ENCODE data around the gene RPLP2.

RPLP2 gene

GRCh38 chr11:803770-804598, 5.8 kb upstream of the RPLP2 start:
- DNase-seq (ENCODE audit: low read depth, low spot score) = no peak

DNA sequence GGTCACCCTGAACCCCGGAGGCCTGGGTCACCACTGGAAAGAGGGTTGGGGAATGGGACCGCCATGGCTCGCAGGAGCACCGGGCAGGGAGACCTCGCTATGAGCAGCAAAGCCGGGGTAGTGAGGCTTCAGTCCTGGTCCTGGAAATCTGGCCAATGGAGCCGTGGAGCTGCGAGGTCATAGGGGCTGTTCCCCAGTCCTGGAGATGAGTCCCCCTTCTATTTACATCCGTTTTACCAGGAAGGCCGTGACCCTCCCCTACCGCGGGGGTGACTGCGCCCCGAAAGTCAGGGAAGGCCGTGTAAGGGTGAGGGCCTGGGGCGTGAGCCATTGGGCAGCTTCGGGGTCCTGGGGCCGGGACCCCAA, 5.2 kb upstream of the RPLP2 start:
- DNase-seq (ENCODE audit: low read depth, low spot score) = no peak

DNA sequence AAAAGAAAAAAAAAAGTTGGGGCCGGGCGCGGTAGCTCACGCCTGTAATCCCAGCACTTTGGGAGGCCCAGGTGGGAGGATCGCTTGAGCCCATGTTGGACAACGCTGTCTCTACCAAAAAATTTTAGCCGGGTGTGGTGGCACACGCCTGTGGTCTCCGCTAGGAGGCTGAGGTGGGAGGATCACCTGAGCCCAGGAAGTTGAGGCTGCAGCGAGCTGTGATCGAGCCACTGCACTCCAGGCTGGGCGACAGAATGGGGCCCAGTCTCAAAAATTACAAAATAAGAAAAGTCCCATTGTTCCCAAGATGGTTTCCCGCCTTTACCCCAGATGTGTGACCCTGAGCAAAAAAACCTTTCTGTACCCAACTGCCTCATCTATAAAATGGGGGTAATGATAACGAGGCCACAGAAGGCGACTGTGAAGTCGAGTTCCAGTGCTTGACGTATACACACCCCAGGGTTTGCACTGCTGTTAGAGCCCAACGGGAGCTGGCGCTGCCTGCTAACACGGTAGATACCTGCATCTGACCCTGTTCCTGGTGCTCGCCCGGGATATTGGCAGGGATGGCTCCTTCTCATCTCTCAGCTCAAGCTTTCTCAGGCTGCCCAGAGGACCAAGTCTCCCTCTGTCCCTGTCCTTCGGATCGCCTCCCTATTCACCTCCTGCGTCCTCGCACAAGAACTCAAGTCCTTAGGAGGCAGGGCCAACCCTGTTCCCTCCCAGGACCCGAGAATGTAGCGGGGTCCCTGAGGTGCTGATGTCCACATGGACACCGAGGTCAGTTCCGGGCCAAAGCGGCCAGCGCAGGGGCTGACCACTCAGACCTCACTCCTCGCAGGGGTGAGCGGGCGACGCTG, 1.1 kb upstream of the RPLP2 start:
- no peak for DNase-seq (ENCODE audit: low read depth, low spot score)

- no peak for DNase-seq (ENCODE audit: low read depth, low spot score)
Measured at GRCh38 chr11:810040-810567, 337 bp downstream of the RPLP2 start.

- no peak for DNase-seq (ENCODE audit: low read depth, low spot score)
Measured at GRCh38 chr11:811446-812245, 1.9 kb downstream of the RPLP2 start.

- no peak for DNase-seq (ENCODE audit: low read depth, low spot score)
Measured at GRCh38 chr11:812390-812789, 2.6 kb downstream of the RPLP2 start.

GRCh38 chr11:813072-813455, 3.3 kb downstream of the RPLP2 start:
- DNase-seq (ENCODE audit: low read depth, low spot score) = no peak

DNA sequence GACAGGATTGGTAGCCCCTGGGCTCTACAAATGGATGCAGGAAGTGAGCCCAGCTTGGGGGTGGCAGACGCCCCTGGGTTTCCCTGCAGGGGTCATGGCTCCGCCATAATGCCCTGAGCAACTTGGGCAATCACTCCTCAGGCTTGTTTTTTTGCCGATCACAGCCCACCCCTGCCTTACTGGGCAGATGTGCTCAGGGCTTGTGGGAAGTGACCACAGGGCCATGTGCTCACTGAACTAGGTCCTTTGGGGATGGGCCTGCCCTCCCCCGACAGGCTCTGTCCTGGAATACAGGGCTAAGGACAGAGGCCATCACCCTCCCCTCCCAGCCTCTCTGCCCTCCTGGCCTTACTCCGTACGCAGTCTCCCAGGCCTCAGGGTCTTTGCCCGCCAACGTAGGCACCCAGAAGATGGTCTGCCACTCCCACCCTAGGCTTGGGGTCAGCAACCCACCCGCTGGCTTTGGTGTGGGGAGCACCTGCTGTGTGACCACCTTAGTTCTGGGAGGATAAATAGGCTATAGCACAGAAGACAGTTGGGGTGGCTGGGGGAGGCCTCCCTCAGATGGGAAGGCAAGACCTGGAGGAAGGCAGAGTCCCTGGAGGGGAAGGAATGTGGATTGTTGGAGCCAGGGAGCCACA, 3.8 kb downstream of the RPLP2 start:
- no peak for DNase-seq (ENCODE audit: low read depth, low spot score)

DNA sequence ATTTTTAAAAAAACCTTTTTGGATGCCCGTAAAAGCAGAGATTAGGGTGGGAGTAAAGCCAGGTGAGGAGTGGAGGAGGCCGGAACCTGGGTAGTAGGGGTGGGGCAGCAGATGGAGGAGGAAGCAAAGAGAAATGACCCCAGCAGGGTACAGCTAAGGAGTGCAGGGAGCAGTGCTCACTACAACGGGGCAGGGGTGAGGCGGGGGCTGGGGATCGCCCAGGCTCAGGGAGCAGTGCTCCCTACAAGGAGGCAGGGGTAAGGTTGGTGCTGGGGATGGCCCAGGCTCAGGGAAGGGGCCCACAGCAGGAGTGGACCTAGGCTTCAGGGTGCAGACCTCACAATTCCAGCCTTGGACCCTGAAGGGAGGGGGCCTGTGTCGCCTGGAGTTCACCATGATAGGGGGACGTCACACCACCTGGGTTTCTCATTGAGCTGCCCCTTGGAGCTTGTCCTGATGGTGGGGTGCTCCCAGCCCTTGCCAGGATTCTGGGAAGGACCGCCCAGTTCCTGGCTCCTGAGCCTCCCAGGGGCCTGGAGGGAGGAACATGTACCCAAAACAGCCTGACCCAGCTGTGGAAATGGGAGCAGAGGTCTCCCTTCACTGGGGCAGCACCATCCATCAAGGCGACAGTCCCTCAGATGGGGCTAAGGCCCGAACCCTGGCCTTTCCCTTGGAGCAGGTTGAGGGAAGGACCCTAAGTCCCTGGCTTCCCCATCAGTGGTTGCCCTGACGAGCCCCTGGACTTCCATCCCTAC, 6.1 kb downstream of the RPLP2 start:
- DNase-seq (ENCODE audit: low read depth, low spot score) = no peak

GRCh38 chr11:816433-816779, 6.6 kb downstream of the RPLP2 start:
- DNase-seq (ENCODE audit: low read depth, low spot score) = no peak

DNA sequence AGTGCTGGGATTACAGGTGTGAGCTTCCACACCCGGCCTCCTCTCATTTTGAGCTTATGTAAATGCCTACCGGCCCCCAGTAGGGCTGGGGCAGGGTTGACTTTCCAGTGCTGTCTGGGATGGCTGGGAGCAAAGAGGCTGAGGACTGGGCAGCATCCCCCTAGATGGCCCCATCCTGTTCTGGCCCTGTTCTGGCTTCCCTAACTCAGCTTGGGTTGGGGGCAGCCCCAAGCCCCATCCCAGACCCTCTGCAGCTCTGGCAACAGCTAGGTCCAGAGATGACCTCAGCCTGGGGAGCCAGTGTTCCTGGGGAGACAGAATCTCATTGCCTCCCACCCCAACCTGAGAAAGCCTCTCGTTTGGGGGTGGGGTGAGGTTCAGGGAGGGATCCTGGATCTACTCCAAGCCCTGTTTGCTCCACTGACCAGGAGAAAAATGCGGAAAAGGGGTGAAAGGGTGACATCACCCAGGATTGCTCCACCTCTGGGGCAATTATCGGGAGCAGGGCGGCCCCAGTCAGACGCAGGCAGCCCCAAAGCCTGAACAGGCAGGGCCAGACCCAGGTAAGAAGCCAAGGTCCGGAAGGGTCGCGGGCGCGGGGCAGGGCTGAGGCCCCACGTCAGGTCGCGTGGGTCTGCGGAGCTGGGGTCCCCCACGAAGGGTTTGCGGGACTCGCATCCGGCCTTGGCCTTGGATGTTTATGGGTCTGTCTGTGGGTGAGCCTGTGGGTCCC, 8.8 kb downstream of the RPLP2 start, which contains the start of gene PNPLA2:
Gene PNPLA2, plus strand, starts transcription at position 519 of the 733 bp plus-strand sequence. CDS start 805 bp downstream, outside the sequence.
- no peak for DNase-seq (ENCODE audit: low read depth, low spot score)

DNA sequence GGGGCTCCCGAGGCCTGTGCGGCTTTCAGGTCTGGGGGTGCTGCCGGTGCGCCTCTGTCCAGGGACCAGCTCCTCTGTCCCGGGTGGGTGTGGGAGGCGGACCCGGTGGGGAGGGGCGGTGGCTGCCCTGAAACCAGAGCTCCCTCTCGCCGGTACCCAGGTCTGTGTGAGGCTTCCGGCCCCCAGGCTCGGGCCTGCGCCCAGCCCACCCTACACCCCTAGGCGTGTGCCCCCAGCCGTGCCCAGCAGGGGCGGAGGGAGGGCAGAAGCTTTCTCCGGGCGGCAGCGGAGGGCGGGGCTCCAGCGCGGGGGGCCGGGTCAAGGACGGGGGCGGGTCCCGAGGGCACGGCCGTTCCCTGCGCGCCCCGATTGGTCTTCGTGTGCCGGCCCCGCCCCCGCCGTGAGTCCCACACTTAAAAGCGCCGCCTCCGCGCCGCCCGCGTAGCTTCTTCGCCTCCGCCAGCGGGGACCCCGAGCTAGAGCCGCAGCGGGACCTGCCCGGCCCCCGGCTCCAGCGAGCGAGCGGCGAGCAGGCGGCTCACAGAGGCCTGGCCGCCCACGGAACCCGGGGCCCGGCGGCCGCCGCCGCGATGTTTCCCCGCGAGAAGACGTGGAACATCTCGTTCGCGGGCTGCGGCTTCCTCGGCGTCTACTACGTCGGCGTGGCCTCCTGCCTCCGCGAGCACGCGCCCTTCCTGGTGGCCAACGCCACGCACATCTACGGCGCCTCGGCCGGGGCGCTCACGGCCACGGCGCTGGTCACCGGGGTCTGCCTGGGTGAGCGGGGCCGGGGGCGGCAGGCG, 9.6 kb downstream of the RPLP2 start:
- DNase-seq (ENCODE audit: low read depth, low spot score) = no peak

DNA sequence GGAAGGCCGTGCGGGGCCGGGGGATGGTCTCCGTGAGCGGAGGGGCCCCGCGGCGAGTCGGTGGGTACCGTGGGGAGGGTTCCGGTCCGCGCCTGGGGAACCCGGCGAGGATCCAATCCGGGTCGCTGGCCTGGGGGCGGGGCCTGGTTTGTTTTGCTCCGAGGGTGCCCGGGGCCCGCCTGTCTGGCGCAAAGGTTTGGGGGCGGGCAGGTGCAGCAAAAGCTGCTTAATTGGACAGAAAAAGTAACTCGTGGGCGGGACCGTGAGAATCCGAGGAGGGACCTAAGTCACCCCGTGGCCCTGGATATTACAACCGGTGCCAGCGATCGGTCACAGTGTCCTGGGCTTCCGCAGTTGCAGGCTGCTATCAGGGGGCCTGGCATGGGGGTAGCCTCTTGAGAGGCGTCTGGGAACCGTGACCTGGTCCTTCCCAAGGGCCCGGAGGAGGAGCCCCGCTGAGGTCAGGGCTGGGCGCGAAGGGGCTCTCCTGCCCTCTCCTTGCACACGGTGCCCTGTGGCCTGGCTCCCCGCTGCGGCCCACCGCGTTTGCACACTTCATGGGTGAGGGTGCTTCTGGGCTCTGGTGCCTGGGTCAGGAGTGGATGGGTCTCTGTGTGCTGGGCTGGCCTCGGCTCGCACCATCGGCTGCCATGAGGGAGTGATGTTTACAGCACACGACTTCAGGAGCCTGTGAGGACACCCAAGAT, 10.3 kb downstream of the RPLP2 start:
- no peak for DNase-seq (ENCODE audit: low read depth, low spot score)

GRCh38 chr11:820655-821511, 11.1 kb downstream of the RPLP2 start:
- no peak for DNase-seq (ENCODE audit: low read depth, low spot score)

GRCh38 chr11:821512-822371, 12.0 kb downstream of the RPLP2 start:
- no peak for DNase-seq (ENCODE audit: low read depth, low spot score)
